HL-60 (cell line): ENCODE results near the gene NAALADL2.

Experiments used
- GABPA ChIP-seq: IDR thresholded peaks from 2 replicates; pipeline ENCODE4 v1.6.1; 2012; ENCODE audit warnings: low read depth
- POLR2AphosphoS5 ChIP-seq: IDR thresholded peaks from 2 replicates; pipeline ENCODE4 v1.6.1; 2012; ENCODE audit warnings: low read depth
- SPI1 ChIP-seq: IDR thresholded peaks from 2 replicates; pipeline ENCODE4 v1.6.1; 2012; ENCODE audit warnings: low read depth, mild to moderate bottlenecking, borderline replicate concordance
- TF ChIP-seq, protein P1 (sequence below): IDR thresholded peaks from one replicate; pipeline ENCODE4 v1.5.1; 2011; ENCODE audit warnings: low read length, control low read depth, inconsistent platforms; ENCODE audit not compliant: insufficient read depth
- TF ChIP-seq, protein P2 (sequence below): IDR thresholded peaks from 2 replicates; pipeline ENCODE4 v1.6.1; 2012; ENCODE audit warnings: low read depth; ENCODE audit not compliant: insufficient replicate concordance

DNA sequence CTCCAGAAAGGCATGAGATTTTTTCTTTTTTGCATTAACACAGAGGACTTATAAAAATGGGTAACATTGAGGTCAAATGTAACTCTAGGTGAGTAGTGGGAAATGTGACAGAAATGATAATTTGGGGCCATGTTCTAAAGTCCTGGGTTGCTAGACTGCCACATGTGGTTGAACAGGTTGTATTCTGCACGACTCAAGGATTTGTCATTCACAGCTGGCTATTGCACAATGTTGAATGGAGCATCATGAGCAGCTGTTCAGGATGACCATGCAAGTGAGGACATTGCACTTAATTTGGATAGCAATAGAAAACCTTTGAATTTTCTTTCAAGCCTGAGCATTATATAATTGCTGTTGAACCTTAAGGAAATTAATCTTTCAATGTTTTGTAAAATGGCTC is 396.6 kb downstream of the NAALADL2 start:
- TF ChIP-seq POLR2AphosphoS5 (no peak), GABPA (no peak), SPI1 (no peak)
- TF ChIP-seq, protein P1, sequence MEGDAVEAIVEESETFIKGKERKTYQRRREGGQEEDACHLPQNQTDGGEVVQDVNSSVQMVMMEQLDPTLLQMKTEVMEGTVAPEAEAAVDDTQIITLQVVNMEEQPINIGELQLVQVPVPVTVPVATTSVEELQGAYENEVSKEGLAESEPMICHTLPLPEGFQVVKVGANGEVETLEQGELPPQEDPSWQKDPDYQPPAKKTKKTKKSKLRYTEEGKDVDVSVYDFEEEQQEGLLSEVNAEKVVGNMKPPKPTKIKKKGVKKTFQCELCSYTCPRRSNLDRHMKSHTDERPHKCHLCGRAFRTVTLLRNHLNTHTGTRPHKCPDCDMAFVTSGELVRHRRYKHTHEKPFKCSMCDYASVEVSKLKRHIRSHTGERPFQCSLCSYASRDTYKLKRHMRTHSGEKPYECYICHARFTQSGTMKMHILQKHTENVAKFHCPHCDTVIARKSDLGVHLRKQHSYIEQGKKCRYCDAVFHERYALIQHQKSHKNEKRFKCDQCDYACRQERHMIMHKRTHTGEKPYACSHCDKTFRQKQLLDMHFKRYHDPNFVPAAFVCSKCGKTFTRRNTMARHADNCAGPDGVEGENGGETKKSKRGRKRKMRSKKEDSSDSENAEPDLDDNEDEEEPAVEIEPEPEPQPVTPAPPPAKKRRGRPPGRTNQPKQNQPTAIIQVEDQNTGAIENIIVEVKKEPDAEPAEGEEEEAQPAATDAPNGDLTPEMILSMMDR: no peak
- TF ChIP-seq, protein P2, sequence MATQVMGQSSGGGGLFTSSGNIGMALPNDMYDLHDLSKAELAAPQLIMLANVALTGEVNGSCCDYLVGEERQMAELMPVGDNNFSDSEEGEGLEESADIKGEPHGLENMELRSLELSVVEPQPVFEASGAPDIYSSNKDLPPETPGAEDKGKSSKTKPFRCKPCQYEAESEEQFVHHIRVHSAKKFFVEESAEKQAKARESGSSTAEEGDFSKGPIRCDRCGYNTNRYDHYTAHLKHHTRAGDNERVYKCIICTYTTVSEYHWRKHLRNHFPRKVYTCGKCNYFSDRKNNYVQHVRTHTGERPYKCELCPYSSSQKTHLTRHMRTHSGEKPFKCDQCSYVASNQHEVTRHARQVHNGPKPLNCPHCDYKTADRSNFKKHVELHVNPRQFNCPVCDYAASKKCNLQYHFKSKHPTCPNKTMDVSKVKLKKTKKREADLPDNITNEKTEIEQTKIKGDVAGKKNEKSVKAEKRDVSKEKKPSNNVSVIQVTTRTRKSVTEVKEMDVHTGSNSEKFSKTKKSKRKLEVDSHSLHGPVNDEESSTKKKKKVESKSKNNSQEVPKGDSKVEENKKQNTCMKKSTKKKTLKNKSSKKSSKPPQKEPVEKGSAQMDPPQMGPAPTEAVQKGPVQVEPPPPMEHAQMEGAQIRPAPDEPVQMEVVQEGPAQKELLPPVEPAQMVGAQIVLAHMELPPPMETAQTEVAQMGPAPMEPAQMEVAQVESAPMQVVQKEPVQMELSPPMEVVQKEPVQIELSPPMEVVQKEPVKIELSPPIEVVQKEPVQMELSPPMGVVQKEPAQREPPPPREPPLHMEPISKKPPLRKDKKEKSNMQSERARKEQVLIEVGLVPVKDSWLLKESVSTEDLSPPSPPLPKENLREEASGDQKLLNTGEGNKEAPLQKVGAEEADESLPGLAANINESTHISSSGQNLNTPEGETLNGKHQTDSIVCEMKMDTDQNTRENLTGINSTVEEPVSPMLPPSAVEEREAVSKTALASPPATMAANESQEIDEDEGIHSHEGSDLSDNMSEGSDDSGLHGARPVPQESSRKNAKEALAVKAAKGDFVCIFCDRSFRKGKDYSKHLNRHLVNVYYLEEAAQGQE: no peak
